Measurements from ENCODE around the gene GRIN2C. TPM values are rescaled to one million over a fixed set of nuclear protein-coding genes. Genes with fewer than 3 reads are reported as not detected.

GRIN2C gene
- total and polyA plus RNA-seq, 2 donors (not counting 3 experiments of a cell fraction or from before 2014, with no cell fraction given) = 0.04 to 0.60 TPM

DNA sequence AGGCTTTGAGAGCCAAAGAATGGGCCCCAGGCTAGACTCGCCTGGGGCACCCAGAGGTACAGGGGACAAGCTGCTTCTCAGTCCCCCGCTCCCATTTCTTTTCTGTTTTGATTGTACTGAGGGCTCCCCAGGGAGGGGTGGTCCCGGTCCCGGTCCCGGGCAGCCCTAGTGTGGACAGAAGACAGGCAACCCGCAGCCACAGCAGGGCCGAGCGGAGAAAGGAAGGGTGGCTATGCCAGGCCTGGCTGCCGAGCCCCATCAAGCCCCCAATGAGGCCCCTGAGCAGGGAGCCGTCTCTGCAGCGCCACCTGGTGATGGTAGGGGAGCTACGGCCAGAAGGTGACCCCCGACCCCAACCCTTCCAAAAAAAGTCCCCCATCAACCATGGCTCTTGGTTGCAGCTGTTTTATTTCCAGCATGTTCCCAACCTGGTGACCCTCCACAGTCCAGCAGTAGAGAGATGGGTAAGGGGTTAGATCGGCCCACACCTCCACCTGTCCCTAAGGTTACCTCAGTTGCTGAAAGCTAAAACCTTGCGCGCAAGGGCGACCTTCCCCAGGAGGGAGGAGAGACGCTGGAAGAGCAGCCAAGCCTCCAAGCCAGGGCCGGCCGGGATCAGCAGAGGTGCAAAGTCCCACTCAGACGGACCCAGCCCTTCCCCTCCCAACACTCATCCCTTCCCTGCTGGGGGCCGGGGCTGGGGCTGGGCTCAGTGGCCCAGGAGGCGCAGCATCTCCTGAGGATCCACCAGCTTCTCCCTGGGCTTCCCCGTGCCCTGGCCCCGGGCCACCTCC, 2.6 kb upstream of the GRIN2C start:
- Histone ChIP-seq H3K4me2 (ENCODE audit: insufficient read depth, low read length) (no peak overlapping the region), H3K79me2 (ENCODE audit: control insufficient read depth, insufficient read depth, low read length) (no peaks in the 10 kb centered on the region), H3K9ac (replicated peaks; ENCODE audit: extremely low read depth, insufficient read depth, low read length) (no peak overlapping the region), H3K4me3 (replicated peaks in 1 of 3; ENCODE audit: insufficient read depth in 1 of 3, low read depth in 1 of 3, low read length in 3 of 3) (no peak overlapping the region), H3K9me3 (replicated peaks; ENCODE audit: control insufficient read depth, insufficient read depth, low read length) (no peaks in the 10 kb centered on the region), H3K9me1 (replicated peaks; ENCODE audit: control insufficient read depth, extremely low read depth, insufficient read depth, low read length) (no peaks in the 10 kb centered on the region), H4K20me1 (replicated peaks; ENCODE audit: control insufficient read depth, extremely low read depth, insufficient read depth, low read length) (no peaks in the 10 kb centered on the region), H3K36me3 (ENCODE audit: control insufficient read depth in 2 of 2, extremely low read depth in 1 of 2, insufficient read depth in 2 of 2, low read length in 2 of 2) (no peaks in the 10 kb centered on the region), H3K4me1 (ENCODE audit: control insufficient read depth, extremely low read depth, insufficient read depth, low read length) (peaks cover 7% of the 10 kb centered on the region), H3K27ac (ENCODE audit: insufficient read depth, low read depth, low read length) (no peak overlapping the region), H3K27me3 (ENCODE audit: control insufficient read depth in 2 of 2, insufficient read depth in 2 of 2, low read length in 2 of 2) (peaks cover 29 to 33% of the 10 kb centered on the region in 2 experiments), H2AFZ (ENCODE audit: low read depth, low read length) (no peak overlapping the region)
- TF ChIP-seq, protein P1, sequence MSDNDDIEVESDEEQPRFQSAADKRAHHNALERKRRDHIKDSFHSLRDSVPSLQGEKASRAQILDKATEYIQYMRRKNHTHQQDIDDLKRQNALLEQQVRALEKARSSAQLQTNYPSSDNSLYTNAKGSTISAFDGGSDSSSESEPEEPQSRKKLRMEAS (IDR thresholded peaks at IDR 0.05; ENCODE audit: insufficient read depth, insufficient read length) = no peak
- TF ChIP-seq FOS (IDR thresholded peaks at IDR 0.05; ENCODE audit: borderline replicate concordance, insufficient read depth, low read length) (no peak), MYC (IDR thresholded peaks at IDR 0.05; ENCODE audit: low read depth, low read length) (no peak), JUN (IDR thresholded peaks at IDR 0.05; ENCODE audit: borderline replicate concordance, insufficient read depth, insufficient read length, low read depth) (no peak), POLR2A (IDR thresholded peaks at IDR 0.05; ENCODE audit: low read depth, low read length) (no peak), POLR2AphosphoS5 (IDR thresholded peaks at IDR 0.05; ENCODE audit: insufficient read depth, low read depth, low read length) (no peak)
- TF ChIP-seq, protein P2, sequence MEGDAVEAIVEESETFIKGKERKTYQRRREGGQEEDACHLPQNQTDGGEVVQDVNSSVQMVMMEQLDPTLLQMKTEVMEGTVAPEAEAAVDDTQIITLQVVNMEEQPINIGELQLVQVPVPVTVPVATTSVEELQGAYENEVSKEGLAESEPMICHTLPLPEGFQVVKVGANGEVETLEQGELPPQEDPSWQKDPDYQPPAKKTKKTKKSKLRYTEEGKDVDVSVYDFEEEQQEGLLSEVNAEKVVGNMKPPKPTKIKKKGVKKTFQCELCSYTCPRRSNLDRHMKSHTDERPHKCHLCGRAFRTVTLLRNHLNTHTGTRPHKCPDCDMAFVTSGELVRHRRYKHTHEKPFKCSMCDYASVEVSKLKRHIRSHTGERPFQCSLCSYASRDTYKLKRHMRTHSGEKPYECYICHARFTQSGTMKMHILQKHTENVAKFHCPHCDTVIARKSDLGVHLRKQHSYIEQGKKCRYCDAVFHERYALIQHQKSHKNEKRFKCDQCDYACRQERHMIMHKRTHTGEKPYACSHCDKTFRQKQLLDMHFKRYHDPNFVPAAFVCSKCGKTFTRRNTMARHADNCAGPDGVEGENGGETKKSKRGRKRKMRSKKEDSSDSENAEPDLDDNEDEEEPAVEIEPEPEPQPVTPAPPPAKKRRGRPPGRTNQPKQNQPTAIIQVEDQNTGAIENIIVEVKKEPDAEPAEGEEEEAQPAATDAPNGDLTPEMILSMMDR (IDR thresholded peaks at IDR 0.05; ENCODE audit: extremely low read depth in 1 of 2, insufficient read depth in 1 of 2, low read depth in 1 of 2, low read length in 2 of 2) = peak; percentile 60 to 85
- CTCF ChIA-PET = interaction anchor here (0.7 to 14.2 kb wide), 23 partner anchors 8 to 659 kb away, joined by 3 to 325 read pairs (median 4); partner anchors contain the start of genes FDXR, NAT9 and RPL38
- DNase-seq (ENCODE audit: low read depth, low spot score) = peak; percentile 34
- POLR2A ChIA-PET = interaction anchor here (1.3 kb wide), 1 partner anchor 11 kb away, joined by 6 read pairs; the partner anchor contains the start of gene FDXR
- intact Hi-C loops (cut with micrococcal nuclease) (loop anchor here (1.0 kb wide), 3 partner anchors 71 to 118 kb away; partner anchors contain the start of gene NHERF1), dilution Hi-C loops (cut with MboI; ENCODE audit: extremely low pct_ligation_motif_present, low sequenced_read_pairs) (no loop called here)
- BruUV-seq (replicated peaks) = no TSS peak
- FAIRE-seq = peak; percentile 60
